Keratinocyte (primary cell): ENCODE data around the gene TNFAIP8. TPM values are rescaled to one million over a fixed set of nuclear protein-coding genes. Genes with fewer than 3 reads are reported as not detected.

Experiments
- DNase-seq: peaks from one replicate; pipeline ENCODE4 v3.0.0-alpha.2; 2011; ENCODE audit warnings: low read depth, missing footprints, low spot score
- FAIRE-seq: peaks from 2 replicates; lab custom pipeline; 2011; peaks lifted over from hg19 to GRCh38; lab: Jason Lieb, UNC
- H2AFZ ChIP-seq: 2 replicates; pipeline ENCODE4 v1.6.0; 2012; ENCODE audit warnings: low read length, control low read depth, inconsistent platforms; ENCODE audit not compliant: control insufficient read depth
- H3K27ac ChIP-seq: 2 replicates; pipeline ENCODE4 v1.5.1; 2011; ENCODE audit warnings: low read length; ENCODE audit not compliant: control insufficient read depth, insufficient read depth
- H3K27me3 ChIP-seq: 3 replicates; pipeline ENCODE4 v1.6.0; 2011; ENCODE audit warnings: low read length; ENCODE audit not compliant: control insufficient read depth, insufficient read depth; ENCODE audit errors: extremely low read depth
- H3K36me3 ChIP-seq, 2 experiments: 2 replicates in 1 of 2; 3 replicates in 1 of 2; pipeline ENCODE4 v1.5.1; 2011; ENCODE audit warnings: low read length in 2 of 2, mild to moderate bottlenecking in 1 of 2; ENCODE audit not compliant: control insufficient read depth in 2 of 2, insufficient read depth in 2 of 2; ENCODE audit errors: extremely low read depth in 1 of 2
- H3K4me1 ChIP-seq: 3 replicates; pipeline ENCODE4 v1.5.1; 2011; ENCODE audit warnings: low read length; ENCODE audit not compliant: control insufficient read depth, insufficient read depth; ENCODE audit errors: extremely low read depth
- H3K4me2 ChIP-seq: 3 replicates; pipeline ENCODE4 v1.6.0; 2011; ENCODE audit warnings: low read depth, low read length; ENCODE audit not compliant: control insufficient read depth, insufficient read depth; ENCODE audit errors: extremely low read depth
- H3K4me3 ChIP-seq, 3 experiments: fragments of 200-600 bp in 1 of 3; sonication (generic) in 1 of 3; 2 replicates in 2 of 3; 3 replicates in 1 of 3; pipeline ENCODE4 v1.5.1; 2011 to 2016; ENCODE audit warnings: low read length in 3 of 3, mild to moderate bottlenecking in 3 of 3, control low read depth in 2 of 3, inconsistent platforms in 1 of 3, low read depth in 1 of 3, mixed read lengths in 1 of 3, mixed run types in 1 of 3, moderate library complexity in 1 of 3; ENCODE audit not compliant: control insufficient read depth in 2 of 3, insufficient read depth in 2 of 3; ENCODE audit errors: extremely low read depth in 1 of 3
- H3K79me2 ChIP-seq: 2 replicates; pipeline ENCODE4 v1.6.0; 2012; ENCODE audit warnings: low read length; ENCODE audit not compliant: control insufficient read depth, insufficient read depth
- H3K9ac ChIP-seq: 3 replicates; pipeline ENCODE4 v1.6.0; 2011; ENCODE audit warnings: low read length; ENCODE audit not compliant: control insufficient read depth, insufficient read depth; ENCODE audit errors: extremely low read depth
- H3K9me1 ChIP-seq: 3 replicates; pipeline ENCODE4 v1.6.0; 2011; ENCODE audit warnings: low read length; ENCODE audit not compliant: control insufficient read depth, insufficient read depth; ENCODE audit errors: extremely low read depth
- H3K9me3 ChIP-seq: 2 replicates; pipeline ENCODE4 v1.5.1; 2012; ENCODE audit warnings: low read depth, low read length; ENCODE audit not compliant: control insufficient read depth
- H4K20me1 ChIP-seq: 3 replicates; pipeline ENCODE4 v1.6.0; 2011; ENCODE audit warnings: low read length; ENCODE audit not compliant: control insufficient read depth, insufficient read depth; ENCODE audit errors: extremely low read depth
- CTCF ChIP-seq, 3 experiments: IDR thresholded peaks in 1 of 3; conservative IDR thresholded peaks in 1 of 3; optimal IDR thresholded peaks in 1 of 3; 2 replicates in 2 of 3; 3 replicates in 1 of 3; pipeline versions ENCODE3 to v1.5.1; 2011; ENCODE audit warnings: low read length in 3 of 3, mild to moderate bottlenecking in 3 of 3, moderate library complexity in 2 of 3, control low read depth in 1 of 3, inconsistent platforms in 1 of 3; ENCODE audit not compliant: insufficient read depth in 2 of 3; ENCODE audit errors: extremely low read depth in 1 of 3
- EZH2 ChIP-seq: IDR thresholded peaks from one replicate; pipeline ENCODE4 v1.6.1; 2012; ENCODE audit warnings: inconsistent platforms, mild to moderate bottlenecking, low read length, moderate library complexity
- dilution Hi-C: fragments of 300-500 bp; cut with MboI; formaldehyde crosslinking; loops from one replicate; pipeline ENCODE4 v1.7.0; 2020; ENCODE audit warnings: low sequenced_read_pairs; ENCODE audit not compliant: extremely low pct_ligation_motif_present
- polyA plus RNA-seq, 5 experiments: library from polyadenylated mRNA; depleted of rRNA in 3 of 5; stranded (reverse) in 3 of 5; stranded (forward) in 1 of 5; unstranded in 1 of 5; fragments of >200 nt; gene quantifications; 1 replicate in 1 of 5; 2 replicates in 3 of 5; 3 replicates in 1 of 5; pipeline versions ENCODE4 v1.2.1 to v1.2.3, GENCODE V29; 2011 to 2012; ENCODE audit warnings: missing spikeins in 2 of 5, low read depth in 1 of 5, low replicate concordance in 1 of 5

TNFAIP8 gene
- polyA plus RNA-seq, 1 donor (not counting 4 experiments of a cell fraction or from before 2014, with no cell fraction given), result 20.8 TPM

GRCh38 chr5:119378075-119378700 lies 22.4 kb downstream of the TNFAIP8 start:
- DNase-seq (no peak), FAIRE-seq (no peak)
- H3K27me3 ChIP-seq, result no peaks in the 10 kb centered on the region
- H3K36me3 ChIP-seq, result peaks cover 0 to 1% of the 10 kb centered on the region in 2 experiments
- TF ChIP-seq CTCF (optimal IDR thresholded peaks at IDR 0.05 in 1 of 3, IDR thresholded peaks at IDR 0.05 in 1 of 3, conservative IDR thresholded peaks at IDR 0.05 in 1 of 3; ENCODE audit: extremely low read depth in 1 of 3, insufficient read depth in 2 of 3, low read length in 3 of 3) (no peak), EZH2 (no peak)
- H3K79me2 ChIP-seq, result no peaks in the 10 kb centered on the region
- no peak overlapping the region for H3K27ac ChIP-seq
- H3K9me3 ChIP-seq, result no peaks in the 10 kb centered on the region
- no peaks in the 10 kb centered on the region for H4K20me1 ChIP-seq
- no peak overlapping the region for H3K4me2 ChIP-seq
- no peak overlapping the region for H2AFZ ChIP-seq
- no peak overlapping the region for H3K9ac ChIP-seq
- H3K9me1 ChIP-seq, result no peaks in the 10 kb centered on the region
- H3K4me3 ChIP-seq, result no peak overlapping the region
- dilution Hi-C loops, result no loop called here
- no peaks in the 10 kb centered on the region for H3K4me1 ChIP-seq

- no peaks in the 10 kb centered on the region for H3K4me1 ChIP-seq
- no peaks in the 10 kb centered on the region for H3K9me3 ChIP-seq
- H4K20me1 ChIP-seq, result no peaks in the 10 kb centered on the region
- no peaks in the 10 kb centered on the region for H3K27me3 ChIP-seq
- H3K36me3 ChIP-seq, result peaks cover 0 to 1% of the 10 kb centered on the region in 2 experiments
- dilution Hi-C loops, result no loop called here
- no peak overlapping the region for H3K9ac ChIP-seq
- H2AFZ ChIP-seq, result no peak overlapping the region
- H3K27ac ChIP-seq, result no peak overlapping the region
- no peak overlapping the region for H3K4me2 ChIP-seq
- DNase-seq, result no peak
- H3K4me3 ChIP-seq, result no peak overlapping the region
- TF ChIP-seq EZH2, result no peak
- no peak for TF ChIP-seq CTCF (optimal IDR thresholded peaks at IDR 0.05 in 1 of 3, IDR thresholded peaks at IDR 0.05 in 1 of 3, conservative IDR thresholded peaks at IDR 0.05 in 1 of 3; ENCODE audit: extremely low read depth in 1 of 3, insufficient read depth in 2 of 3, low read length in 3 of 3)
- no peaks in the 10 kb centered on the region for H3K9me1 ChIP-seq
- no peak for FAIRE-seq
- H3K79me2 ChIP-seq, result no peaks in the 10 kb centered on the region
Measured at GRCh38 chr5:119379096-119379495, 23.3 kb downstream of the TNFAIP8 start.
